ENCODE data around the gene SRPK3. TPM values are rescaled to one million over a fixed set of nuclear protein-coding genes. Genes with fewer than 3 reads are reported as not detected.
A peak's percentile ranks its signal among the peaks of the same experiment; 100 is the strongest.

The SRPK3 gene
- not detected in 2 replicates for total RNA-seq (2014; rRNA removed; shearing (Covaris generic); ENCODE audit: low replicate concordance)

GRCh38 chrX:153780678-153781427, at the start of gene SRPK3:
Gene SRPK3 (plus strand): TSS chrX:153781041. CDS start chrX:153781087, 46 bp downstream.
- Histone ChIP-seq H3K9me3 (ENCODE audit: low read length) (no peaks in the 10 kb centered on the region), H3K27ac (ENCODE audit: low read length) (no peak within 1 kb of the TSS), H3K4me1 (ENCODE audit: low read length) (no peaks in the 10 kb centered on the region), H3K4me3 (ENCODE audit: low read length) (no peak within 1 kb of the TSS), H3K27me3 (ENCODE audit: low read length) (no peaks in the 10 kb centered on the region), H3K4me2 (ENCODE audit: low read depth, low read length, poor library complexity, severe bottlenecking) (no peak within 1 kb of the TSS), H4K20me1 (ENCODE audit: insufficient read depth, low read depth, low read length) (no peaks in the 10 kb centered on the region), H2AFZ (ENCODE audit: low read length) (no peak within 1 kb of the TSS), H3K9ac (ENCODE audit: low read length) (no peak within 1 kb of the TSS), H3K79me2 (ENCODE audit: low read length) (no peaks in the 10 kb centered on the region), H3K36me3 (ENCODE audit: insufficient read depth, low read length) (no peaks in the 10 kb centered on the region), H3K9me2 (replicated peaks; ENCODE audit: insufficient read depth, low read length) (no peaks in the 10 kb centered on the region)
- DNase-seq: no peak

GRCh38 chrX:153731117-153731844, 49.6 kb upstream of the SRPK3 start:
- Histone ChIP-seq H3K27ac (ENCODE audit: low read length) (no peak overlapping the region), H2AFZ (ENCODE audit: low read length) (no peak overlapping the region), H3K79me2 (ENCODE audit: low read length) (no peaks in the 10 kb centered on the region), H4K20me1 (ENCODE audit: insufficient read depth, low read depth, low read length) (no peaks in the 10 kb centered on the region), H3K4me1 (ENCODE audit: low read length) (peaks cover 31% of the 10 kb centered on the region), H3K9ac (ENCODE audit: low read length) (no peak overlapping the region), H3K36me3 (ENCODE audit: insufficient read depth, low read length) (no peaks in the 10 kb centered on the region), H3K9me2 (replicated peaks; ENCODE audit: insufficient read depth, low read length) (no peaks in the 10 kb centered on the region), H3K27me3 (ENCODE audit: low read length) (no peaks in the 10 kb centered on the region), H3K4me3 (ENCODE audit: low read length) (no peak overlapping the region), H3K4me2 (ENCODE audit: low read depth, low read length, poor library complexity, severe bottlenecking) (no peak overlapping the region), H3K9me3 (ENCODE audit: low read length) (no peaks in the 10 kb centered on the region)
- no peak for DNase-seq

GRCh38 chrX:153731845-153732215, 49.0 kb upstream of the SRPK3 start:
- no peak for DNase-seq
- no peak overlapping the region for H3K9ac ChIP-seq (ENCODE audit: low read length)
- no peaks in the 10 kb centered on the region for H4K20me1 ChIP-seq (ENCODE audit: insufficient read depth, low read depth, low read length)
- no peak overlapping the region for H3K4me3 ChIP-seq (ENCODE audit: low read length)
- no peak overlapping the region for H2AFZ ChIP-seq (ENCODE audit: low read length)
- H3K4me1 ChIP-seq (ENCODE audit: low read length): peaks cover 26% of the 10 kb centered on the region
- no peak overlapping the region for H3K4me2 ChIP-seq (ENCODE audit: low read depth, low read length, poor library complexity, severe bottlenecking)
- H3K9me2 ChIP-seq (replicated peaks; ENCODE audit: insufficient read depth, low read length): no peaks in the 10 kb centered on the region
- no peaks in the 10 kb centered on the region for H3K36me3 ChIP-seq (ENCODE audit: insufficient read depth, low read length)
- no peak overlapping the region for H3K27ac ChIP-seq (ENCODE audit: low read length)
- no peaks in the 10 kb centered on the region for H3K27me3 ChIP-seq (ENCODE audit: low read length)
- no peaks in the 10 kb centered on the region for H3K79me2 ChIP-seq (ENCODE audit: low read length)
- no peaks in the 10 kb centered on the region for H3K9me3 ChIP-seq (ENCODE audit: low read length)

GRCh38 chrX:153732401-153732800, 48.4 kb upstream of the SRPK3 start:
- Histone ChIP-seq H3K4me3 (ENCODE audit: low read length) (no peak overlapping the region), H3K9ac (ENCODE audit: low read length) (no peak overlapping the region), H3K36me3 (ENCODE audit: insufficient read depth, low read length) (no peaks in the 10 kb centered on the region), H3K4me2 (ENCODE audit: low read depth, low read length, poor library complexity, severe bottlenecking) (no peak overlapping the region), H3K27me3 (ENCODE audit: low read length) (no peaks in the 10 kb centered on the region), H4K20me1 (ENCODE audit: insufficient read depth, low read depth, low read length) (no peaks in the 10 kb centered on the region), H2AFZ (ENCODE audit: low read length) (no peak overlapping the region), H3K27ac (ENCODE audit: low read length) (no peak overlapping the region), H3K4me1 (ENCODE audit: low read length) (peaks cover 20% of the 10 kb centered on the region), H3K9me3 (ENCODE audit: low read length) (no peaks in the 10 kb centered on the region), H3K79me2 (ENCODE audit: low read length) (no peaks in the 10 kb centered on the region), H3K9me2 (replicated peaks; ENCODE audit: insufficient read depth, low read length) (no peaks in the 10 kb centered on the region)
- DNase-seq: no peak

- Histone ChIP-seq H3K4me2 (ENCODE audit: low read depth, low read length, poor library complexity, severe bottlenecking) (no peak overlapping the region), H3K9me2 (replicated peaks; ENCODE audit: insufficient read depth, low read length) (no peaks in the 10 kb centered on the region), H3K36me3 (ENCODE audit: insufficient read depth, low read length) (no peaks in the 10 kb centered on the region), H3K9ac (ENCODE audit: low read length) (no peak overlapping the region), H3K27me3 (ENCODE audit: low read length) (no peaks in the 10 kb centered on the region), H3K79me2 (ENCODE audit: low read length) (no peaks in the 10 kb centered on the region), H3K4me1 (ENCODE audit: low read length) (peaks cover 14% of the 10 kb centered on the region), H2AFZ (ENCODE audit: low read length) (no peak overlapping the region), H3K27ac (ENCODE audit: low read length) (no peak overlapping the region), H4K20me1 (ENCODE audit: insufficient read depth, low read depth, low read length) (no peaks in the 10 kb centered on the region), H3K4me3 (ENCODE audit: low read length) (no peak overlapping the region), H3K9me3 (ENCODE audit: low read length) (no peaks in the 10 kb centered on the region)
- no peak for DNase-seq
These were observed 47.1 kb upstream of the SRPK3 start for GRCh38 chrX:153733651-153734240.

DNA sequence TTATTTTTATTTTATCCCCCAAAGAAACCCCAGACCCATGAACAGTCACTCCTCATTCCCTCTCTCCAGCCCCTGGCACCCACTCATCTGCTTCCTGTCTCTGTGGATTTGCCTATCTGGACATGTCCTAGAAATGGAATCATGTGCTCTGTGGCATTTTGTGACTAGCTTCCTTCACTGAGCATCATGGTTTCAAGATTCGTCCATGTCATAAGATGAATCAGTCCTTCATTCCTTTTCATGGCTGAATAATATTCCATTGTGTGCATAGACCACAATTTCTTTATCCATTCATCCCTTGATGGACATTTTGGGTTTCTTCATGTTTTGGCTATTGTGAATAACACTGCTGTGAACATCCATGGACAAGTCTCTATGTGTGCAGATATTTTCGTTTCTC, 46.0 kb upstream of the SRPK3 start:
- Histone ChIP-seq H3K9me2 (replicated peaks; ENCODE audit: insufficient read depth, low read length) (no peaks in the 10 kb centered on the region), H3K27ac (ENCODE audit: low read length) (no peak overlapping the region), H3K9ac (ENCODE audit: low read length) (no peak overlapping the region), H3K4me2 (ENCODE audit: low read depth, low read length, poor library complexity, severe bottlenecking) (no peak overlapping the region), H3K9me3 (ENCODE audit: low read length) (no peaks in the 10 kb centered on the region), H3K36me3 (ENCODE audit: insufficient read depth, low read length) (no peaks in the 10 kb centered on the region), H3K27me3 (ENCODE audit: low read length) (no peaks in the 10 kb centered on the region), H3K4me1 (ENCODE audit: low read length) (peaks cover 14% of the 10 kb centered on the region), H3K79me2 (ENCODE audit: low read length) (no peaks in the 10 kb centered on the region), H4K20me1 (ENCODE audit: insufficient read depth, low read depth, low read length) (no peaks in the 10 kb centered on the region), H3K4me3 (ENCODE audit: low read length) (no peak overlapping the region), H2AFZ (ENCODE audit: low read length) (no peak overlapping the region)
- no peak for DNase-seq

DNA sequence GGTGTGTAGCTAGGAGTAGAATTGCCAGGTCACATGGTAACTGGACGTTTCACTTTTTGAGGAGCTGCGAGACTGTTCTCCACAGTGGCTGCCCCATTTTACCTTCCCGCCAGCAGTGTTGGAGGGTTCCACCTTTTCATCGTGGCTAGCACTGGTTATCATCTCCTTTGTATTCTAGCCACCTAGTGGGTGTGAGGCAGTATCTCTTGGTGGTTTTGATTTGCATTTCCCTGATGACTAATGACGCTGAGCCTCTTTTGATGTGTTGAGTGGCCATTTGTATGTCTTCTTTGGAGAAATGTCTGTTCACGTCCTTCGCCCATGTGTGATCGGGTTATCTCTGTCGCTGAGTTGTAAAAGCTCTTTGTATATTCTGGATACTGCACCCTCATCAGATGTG, 45.6 kb upstream of the SRPK3 start:
- no peaks in the 10 kb centered on the region for H3K27me3 ChIP-seq (ENCODE audit: low read length)
- H3K79me2 ChIP-seq (ENCODE audit: low read length): no peaks in the 10 kb centered on the region
- peak; percentile 87 for DNase-seq
- H3K4me2 ChIP-seq (ENCODE audit: low read depth, low read length, poor library complexity, severe bottlenecking): peak overlapping the region; percentile 57
- 0 out of 2 replicates have a peak overlapping the region, but pooled peaks have one; percentile 3 for H2AFZ ChIP-seq (ENCODE audit: low read length)
- H3K9me2 ChIP-seq (replicated peaks; ENCODE audit: insufficient read depth, low read length): no peaks in the 10 kb centered on the region
- H3K27ac ChIP-seq (ENCODE audit: low read length): peak overlapping the region; percentile 30; the same call in 1 of the 2 replicates
- peak overlapping the region; percentile 2; the same call in 1 of the 2 replicates for H3K4me3 ChIP-seq (ENCODE audit: low read length)
- H3K36me3 ChIP-seq (ENCODE audit: insufficient read depth, low read length): no peaks in the 10 kb centered on the region
- H3K4me1 ChIP-seq (ENCODE audit: low read length): peaks cover 14% of the 10 kb centered on the region
- no peaks in the 10 kb centered on the region for H4K20me1 ChIP-seq (ENCODE audit: insufficient read depth, low read depth, low read length)
- H3K9ac ChIP-seq (ENCODE audit: low read length): no peak overlapping the region
- no peaks in the 10 kb centered on the region for H3K9me3 ChIP-seq (ENCODE audit: low read length)
